Activated B cell treated with CpG ODN at 0.5 μM for 24 hours (primary cell): ENCODE data around the gene TAF6L. TPM values are rescaled to one million over a fixed set of nuclear protein-coding genes. Genes with fewer than 3 reads are reported as not detected.

Experiments used
- ATAC-seq: fragments of 200-7000 bp; cut with Tn5 transposase; one replicate; pipeline ENCODE4 v1.10.0; 2021; ENCODE audit warnings: low read depth, mild to moderate bottlenecking, moderate library complexity
- CTCF ChIA-PET: fragments of 350-600 bp; sonication (Branson Sonifier 250); formaldehyde crosslinking; loops from one replicate; lab custom pipeline; 2021; ENCODE audit warnings: antibody characterized with exemption; lab: Charles Lee
- POLR2A ChIA-PET: fragments of 350-600 bp; sonication (Branson Sonifier 250); formaldehyde crosslinking; loops from one replicate; lab custom pipeline; 2021; ENCODE audit warnings: antibody characterized with exemption; lab: Charles Lee
- DNase-seq: peaks from one replicate; pipeline ENCODE4 v3.0.0; 2022
- H3K27ac Mint-ChIP-seq: one replicate; pipeline ENCODE4 v1.8.0; 2020; ENCODE audit warnings: mixed read lengths
- H3K27me3 Mint-ChIP-seq: one replicate; pipeline ENCODE4 v1.8.0; 2021; ENCODE audit warnings: mixed read lengths
- H3K36me3 Mint-ChIP-seq: one replicate; pipeline ENCODE4 v1.8.0; 2021; ENCODE audit warnings: low read depth, mixed read lengths
- H3K4me1 Mint-ChIP-seq: one replicate; pipeline ENCODE4 v1.8.0; 2021; ENCODE audit warnings: mixed read lengths
- H3K4me3 Mint-ChIP-seq: one replicate; pipeline ENCODE4 v1.8.0; 2020; ENCODE audit warnings: mild to moderate bottlenecking, mixed read lengths
- H3K9me3 Mint-ChIP-seq: one replicate; pipeline ENCODE4 v1.8.0; 2020; ENCODE audit warnings: mixed read lengths
- CTCF ChIP-seq: fragments of 200-600 bp; IDR thresholded peaks from one replicate; pipeline ENCODE4 v1.8.0; 2022; ENCODE audit warnings: antibody characterized with exemption, mild to moderate bottlenecking
- intact Hi-C: fragments of 100-400 bp; cut with micrococcal nuclease; formaldehyde crosslinking; loops from one replicate; pipeline ENCODE4 v1.15.1; 2024
- total RNA-seq: library from RNA; stranded (reverse); gene quantifications from 2 replicates; pipeline ENCODE4 v1.2.3, GENCODE V29; 2022

Gene TAF6L
- total RNA-seq, 1 donor from 2014 or later, result 38.6 TPM

GRCh38 chr11:62792202-62792575 lies 21.0 kb downstream of the TAF6L start:
- H3K36me3 Mint-ChIP-seq, result peaks cover 72% of the 10 kb centered on the region
- DNase-seq, result no peak
- H3K9me3 Mint-ChIP-seq, result no peaks in the 10 kb centered on the region
- ChIA-PET CTCF (interaction anchor here (0.7 kb wide), 1 partner anchor 8 kb away, joined by 3 read pairs; no protein-coding TSS in a partner anchor), POLR2A (interaction anchor here (0.6 to 3.0 kb wide), 10 partner anchors 9 to 218 kb away, joined by 3 to 39 read pairs (median 6); partner anchors contain the start of genes EEF1G, HNRNPUL2, STX5 and TEX54)
- peak overlapping the region; percentile 89 for H3K27ac Mint-ChIP-seq
- intact Hi-C loops, result loop anchor here (1.0 kb wide), 1 partner anchor 13 kb away; the partner anchor contains the start of gene NXF1
- H3K4me1 Mint-ChIP-seq, result peaks cover 40% of the 10 kb centered on the region
- no peaks in the 10 kb centered on the region for H3K27me3 Mint-ChIP-seq
- no peak for ATAC-seq
- peak overlapping the region; percentile 88 for H3K4me3 Mint-ChIP-seq
- TF ChIP-seq CTCF, result no peak

GRCh38 chr11:62794201-62794775 lies 23.1 kb downstream of the TAF6L start:
- Mint-ChIP-seq H3K27me3 (no peaks in the 10 kb centered on the region), H3K36me3 (peaks cover 80% of the 10 kb centered on the region), H3K4me3 (no peak overlapping the region), H3K27ac (peak overlapping the region; percentile 11), H3K9me3 (no peaks in the 10 kb centered on the region), H3K4me1 (peaks cover 27% of the 10 kb centered on the region)
- TF ChIP-seq CTCF, result no peak
- no peak for DNase-seq
- intact Hi-C loops, result no loop called here
- ATAC-seq, result no peak
- CTCF ChIA-PET, result interaction anchor here (2.4 kb wide), 1 partner anchor 8 kb away, joined by 7 read pairs; no protein-coding TSS in a partner anchor
- POLR2A ChIA-PET, result interaction anchor here (0.6 to 3.0 kb wide), 11 partner anchors 11 to 1390 kb away, joined by 3 to 39 read pairs (median 6); partner anchors contain the start of genes HNRNPUL2, NXF1, SLC3A2 and WDR74

- ChIA-PET POLR2A (interaction anchor here (0.6 to 2.5 kb wide), 10 partner anchors 9 to 1185 kb away, joined by 3 to 16 read pairs (median 4); partner anchors contain the start of genes NXF1, STX5, TEX54 and TMEM179B), CTCF (interaction anchor here (2.4 kb wide), 1 partner anchor 10 kb away, joined by 7 read pairs; no protein-coding TSS in a partner anchor)
- Mint-ChIP-seq H3K36me3 (peaks cover 82% of the 10 kb centered on the region), H3K27me3 (no peaks in the 10 kb centered on the region), H3K4me3 (no peak overlapping the region), H3K9me3 (no peaks in the 10 kb centered on the region), H3K4me1 (peaks cover 11% of the 10 kb centered on the region), H3K27ac (no peak overlapping the region)
- no peak for ATAC-seq
- TF ChIP-seq CTCF, result no peak
- intact Hi-C loops, result no loop called here
- DNase-seq, result no peak
Observed at GRCh38 chr11:62796281-62796680, 25.1 kb downstream of the TAF6L start.

- intact Hi-C loops, result no loop called here
- TF ChIP-seq CTCF, result no peak
- Mint-ChIP-seq H3K27me3 (no peaks in the 10 kb centered on the region), H3K36me3 (peaks cover 87% of the 10 kb centered on the region), H3K4me3 (no peak overlapping the region), H3K9me3 (no peaks in the 10 kb centered on the region), H3K27ac (no peak overlapping the region), H3K4me1 (peaks cover 19% of the 10 kb centered on the region)
- ATAC-seq (no peak), DNase-seq (no peak)
- CTCF ChIA-PET, result no interaction called here
- POLR2A ChIA-PET, result interaction anchor here (0.6 to 3.4 kb wide), 3 partner anchors 41 to 91 kb away, joined by 4 to 23 read pairs (median 4); partner anchors contain the start of genes HNRNPUL2 and WDR74
Observed at GRCh38 chr11:62799486-62799885, 28.3 kb downstream of the TAF6L start.

GRCh38 chr11:62801071-62801470 lies 29.9 kb downstream of the TAF6L start:
- Mint-ChIP-seq H3K36me3 (peaks cover 76% of the 10 kb centered on the region), H3K4me1 (peaks cover 28% of the 10 kb centered on the region), H3K9me3 (no peaks in the 10 kb centered on the region), H3K4me3 (no peak overlapping the region), H3K27me3 (no peaks in the 10 kb centered on the region), H3K27ac (no peak overlapping the region)
- intact Hi-C loops, result no loop called here
- DNase-seq, result no peak
- ChIA-PET POLR2A (interaction anchor here (0.5 to 3.4 kb wide), 15 partner anchors 8 to 80 kb away, joined by 3 to 23 read pairs (median 4); partner anchors contain the start of genes SLC3A2, STX5, TEX54 and TMEM179B), CTCF (interaction anchor here (1.2 kb wide), 1 partner anchor 15 kb away, joined by 4 read pairs; no protein-coding TSS in a partner anchor)
- ATAC-seq, result no peak
- no peak for TF ChIP-seq CTCF
